GM06990 (cell line): ENCODE results near the gene FERMT1.

ENCODE experiments used
- DNase-seq: peaks from one replicate; pipeline ENCODE4 v3.0.0-alpha.2; 2011; ENCODE audit not compliant: insufficient read length; ENCODE audit errors: extremely low read depth
- H3K27me3 ChIP-seq: replicated peaks from 2 replicates; pipeline ENCODE4 v1.6.0; 2011; ENCODE audit warnings: low read length; ENCODE audit not compliant: control insufficient read depth, insufficient read depth
- H3K36me3 ChIP-seq: 2 replicates; pipeline ENCODE4 v1.5.1; 2011; ENCODE audit warnings: low read length; ENCODE audit not compliant: control insufficient read depth, insufficient read depth
- H3K4me3 ChIP-seq: replicated peaks from 2 replicates; pipeline ENCODE4 v1.5.1; 2011; ENCODE audit warnings: low read depth, mild to moderate bottlenecking, control low read depth, low read length
- TF ChIP-seq, protein P1 (sequence below): IDR thresholded peaks from 2 replicates; pipeline ENCODE4 v1.5.1; 2011; ENCODE audit warnings: low read length, control low read depth, mild to moderate bottlenecking, inconsistent platforms; ENCODE audit not compliant: insufficient read depth, poor library complexity, severe bottlenecking

The FERMT1 gene

DNA sequence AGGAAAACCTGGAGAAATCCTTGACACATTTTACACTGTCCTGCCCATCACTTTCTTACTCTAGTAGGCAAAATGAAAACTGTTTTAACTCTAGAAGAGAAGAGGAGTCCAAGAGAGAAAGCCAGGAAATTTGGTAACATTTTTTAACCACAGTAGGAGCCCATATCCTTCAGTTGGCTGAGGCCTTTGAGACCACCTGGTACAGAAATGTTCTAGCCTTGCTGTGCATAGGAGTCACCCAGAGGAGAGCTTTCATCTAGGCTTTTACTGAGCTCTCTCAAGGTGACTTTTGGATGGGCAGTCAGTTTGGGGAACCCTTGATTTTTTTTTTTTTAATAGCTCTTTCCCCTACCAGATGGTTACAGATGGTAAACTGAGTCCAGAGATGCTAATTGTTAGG is 94.0 kb downstream of the FERMT1 start:
- Histone ChIP-seq H3K36me3 (peaks cover 8% of the 10 kb centered on the region), H3K27me3 (no peaks in the 10 kb centered on the region), H3K4me3 (no peak overlapping the region)
- DNase-seq = no peak
- TF ChIP-seq, protein P1, sequence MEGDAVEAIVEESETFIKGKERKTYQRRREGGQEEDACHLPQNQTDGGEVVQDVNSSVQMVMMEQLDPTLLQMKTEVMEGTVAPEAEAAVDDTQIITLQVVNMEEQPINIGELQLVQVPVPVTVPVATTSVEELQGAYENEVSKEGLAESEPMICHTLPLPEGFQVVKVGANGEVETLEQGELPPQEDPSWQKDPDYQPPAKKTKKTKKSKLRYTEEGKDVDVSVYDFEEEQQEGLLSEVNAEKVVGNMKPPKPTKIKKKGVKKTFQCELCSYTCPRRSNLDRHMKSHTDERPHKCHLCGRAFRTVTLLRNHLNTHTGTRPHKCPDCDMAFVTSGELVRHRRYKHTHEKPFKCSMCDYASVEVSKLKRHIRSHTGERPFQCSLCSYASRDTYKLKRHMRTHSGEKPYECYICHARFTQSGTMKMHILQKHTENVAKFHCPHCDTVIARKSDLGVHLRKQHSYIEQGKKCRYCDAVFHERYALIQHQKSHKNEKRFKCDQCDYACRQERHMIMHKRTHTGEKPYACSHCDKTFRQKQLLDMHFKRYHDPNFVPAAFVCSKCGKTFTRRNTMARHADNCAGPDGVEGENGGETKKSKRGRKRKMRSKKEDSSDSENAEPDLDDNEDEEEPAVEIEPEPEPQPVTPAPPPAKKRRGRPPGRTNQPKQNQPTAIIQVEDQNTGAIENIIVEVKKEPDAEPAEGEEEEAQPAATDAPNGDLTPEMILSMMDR = no peak

DNA sequence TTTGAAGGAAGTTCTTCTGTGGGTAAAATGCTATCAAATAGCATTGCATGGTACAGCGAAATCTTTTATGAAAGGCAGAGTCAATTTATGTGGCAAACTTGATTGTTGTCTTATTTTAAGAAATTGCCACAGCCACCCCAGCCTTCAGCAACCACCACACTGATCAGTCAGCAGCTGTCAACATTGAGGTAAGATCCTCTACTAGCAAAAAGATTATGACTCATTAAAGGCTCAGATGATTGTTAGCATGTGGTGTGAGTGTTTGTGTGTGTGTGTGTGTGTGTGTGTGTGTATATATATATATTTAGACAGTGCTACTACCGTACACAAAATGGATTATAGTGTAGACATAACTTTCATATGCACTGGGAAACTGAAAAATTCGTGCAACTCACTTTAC is 96.8 kb downstream of the FERMT1 start:
- no peak for DNase-seq
- Histone ChIP-seq H3K36me3 (peaks cover 6% of the 10 kb centered on the region), H3K4me3 (no peak overlapping the region), H3K27me3 (no peaks in the 10 kb centered on the region)
- TF ChIP-seq, protein P1 = no peak
